Muscle of leg (tissue), 11 donors: ENCODE measurements around the gene PLD1. TPM values are rescaled to one million over a fixed set of nuclear protein-coding genes. Genes with fewer than 3 reads are reported as not detected.
A peak's percentile ranks its signal among the peaks of the same experiment; 100 is the strongest.
"Not testable (repeated sequence)": the region's sequence is repeated elsewhere in the genome, so short reads cannot be mapped to it uniquely, and the experiment has no call there.

ENCODE experiments used
- DNase-seq: peaks from one replicate; pipeline ENCODE4 v3.0.0; 2013
- H3K27ac ChIP-seq: one replicate; pipeline ENCODE4 v1.5.1; 2013; ENCODE audit warnings: mild to moderate bottlenecking, low read length, control low read depth
- H3K27me3 ChIP-seq: one replicate; pipeline ENCODE4 v1.6.1; 2013; ENCODE audit warnings: low read length; ENCODE audit not compliant: control insufficient read depth, insufficient read depth
- H3K36me3 ChIP-seq: one replicate; pipeline ENCODE4 v1.6.1; 2013; ENCODE audit warnings: low read length; ENCODE audit not compliant: control insufficient read depth, insufficient read depth
- H3K4me1 ChIP-seq: one replicate; pipeline ENCODE4 v1.6.1; 2013; ENCODE audit warnings: low read length; ENCODE audit not compliant: control insufficient read depth, insufficient read depth
- H3K4me3 ChIP-seq: one replicate; pipeline ENCODE4 v1.5.1; 2013; ENCODE audit warnings: low read length, control low read depth
- H3K9me3 ChIP-seq: replicated peaks from 2 replicates; pipeline ENCODE4 v1.6.1; 2013; ENCODE audit warnings: low read depth, low read length; ENCODE audit not compliant: control insufficient read depth
- whole genome bisulfite sequencing: methylation state at CpG from one replicate; pipeline ENCODE4 v1.1.5; 2013; ENCODE audit warnings: missing lambda C conversion rate; ENCODE audit not compliant: insufficient coverage; 5-methylcytosine and 5-hydroxymethylcytosine counted together
- polyA plus RNA-seq, 8 donors: library from polyadenylated mRNA; unstranded; fragments of 120-200 nt; gene quantifications; one replicate each; pipeline versions ENCODE4 v1.2.1 to v1.2.3, GENCODE V29; 2013; ENCODE audit warnings: inconsistent platforms in 1 of 8, low replicate concordance in 1 of 8; ENCODE audit not compliant: insufficient read length in 8 of 8, insufficient read depth in 1 of 8
- total RNA-seq: library from RNA; stranded (reverse); fragments of 120-200 nt; gene quantifications from one replicate; pipeline ENCODE4 v1.2.4, GENCODE V29; 2013

Gene PLD1
- total and polyA plus RNA-seq, 9 donors, result 12.4 to 21.7 (median 16.2) TPM

DNA sequence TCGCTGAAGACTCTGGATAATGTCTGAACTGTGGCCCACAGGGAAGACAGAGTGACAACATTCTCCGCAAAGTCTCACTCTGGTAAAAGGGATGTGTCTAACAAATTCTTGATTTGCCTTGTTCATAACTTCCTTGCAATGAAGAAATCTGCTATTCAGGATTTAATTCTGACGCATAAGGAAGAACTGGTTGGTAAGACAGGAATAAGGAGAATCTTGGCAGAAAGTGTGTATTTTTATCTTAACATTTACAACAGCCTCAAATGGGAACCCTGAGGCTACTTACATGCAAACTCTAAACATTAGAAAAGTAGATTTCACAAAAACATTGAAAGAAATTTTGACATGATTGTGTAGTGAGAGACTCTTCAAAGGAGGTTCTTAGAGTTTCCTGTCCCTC, 10.8 kb upstream of the PLD1 start:
- H3K27me3 ChIP-seq, result no peaks in the 10 kb centered on the region
- DNase-seq, result no peak
- WGBS, result 65% methylated on average over 2 of the region's 3 CpGs

DNA sequence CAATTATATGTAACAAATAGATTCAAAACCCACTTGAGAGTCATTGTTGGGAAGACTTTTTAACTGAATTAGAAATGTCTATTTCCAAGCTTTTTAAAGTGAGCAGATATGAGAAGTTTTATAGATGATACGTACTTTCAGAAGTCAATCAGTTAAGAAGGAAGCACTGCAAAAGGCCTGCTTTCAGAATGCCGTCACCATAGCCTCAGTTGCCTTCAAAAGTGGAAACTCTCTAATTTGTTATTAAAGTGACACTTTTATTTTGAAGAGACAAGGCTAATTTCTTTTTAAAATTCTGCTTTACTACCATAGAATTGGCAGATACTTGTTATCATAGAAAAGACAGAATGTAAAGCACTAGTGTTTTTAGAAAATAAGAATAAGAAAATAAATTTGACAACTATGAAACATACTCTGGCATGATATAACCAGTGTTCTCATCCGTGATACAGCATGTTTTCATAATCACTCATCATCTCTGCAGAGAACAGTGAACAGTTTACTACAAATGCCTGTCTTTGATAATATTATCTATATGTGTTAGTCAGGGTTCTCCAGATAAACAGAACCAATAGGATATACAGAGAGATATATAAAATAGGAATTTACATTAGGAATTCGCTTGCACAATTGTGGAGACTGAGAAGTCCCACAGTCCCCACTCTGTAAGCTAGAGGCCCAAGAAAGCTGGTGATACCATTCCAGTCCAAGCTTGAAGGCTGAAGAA, 7.0 kb upstream of the PLD1 start:
- WGBS, result no CpG with 5 or more reads among the region's 4 CpGs
- H3K4me1 ChIP-seq, result no peaks in the 10 kb centered on the region

More for the DNA sequence above, 10.8 kb upstream of the PLD1 start:
- Histone ChIP-seq H3K4me1 (peaks cover 12% of the 10 kb centered on the region), H3K9me3 (peaks cover 4% of the 10 kb centered on the region), H3K4me3 (no peak overlapping the region), H3K27ac (no peak overlapping the region), H3K36me3 (no peaks in the 10 kb centered on the region)

DNA sequence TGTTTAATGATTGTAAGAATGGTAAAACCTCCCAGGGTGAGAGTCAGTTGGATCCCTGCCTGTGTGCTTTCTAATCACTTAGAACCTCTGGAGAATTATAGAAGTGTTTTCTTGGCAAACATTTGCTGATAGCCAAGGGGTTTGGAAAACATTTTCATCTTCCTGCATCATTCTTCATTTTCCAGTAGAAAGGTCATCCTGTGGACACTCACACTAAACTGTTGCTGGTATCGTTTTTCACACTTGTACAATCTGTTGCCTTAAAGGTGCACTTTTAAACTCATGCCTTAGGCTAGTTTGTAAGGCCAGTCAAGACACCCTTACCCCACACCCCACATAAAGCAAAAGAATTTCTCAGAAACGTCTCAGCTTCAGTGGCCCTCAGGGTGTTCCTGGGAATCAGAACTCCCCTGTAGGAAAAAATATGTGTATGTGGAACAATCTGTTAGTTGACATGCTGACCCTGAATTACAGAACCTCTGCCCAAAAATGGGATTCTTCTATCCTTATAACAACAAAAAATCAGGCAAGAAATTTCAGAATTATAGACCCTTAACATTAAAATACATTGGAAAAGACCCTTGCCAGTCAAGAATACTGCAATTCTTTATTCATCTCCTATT, 5.8 kb upstream of the PLD1 start:
- DNase-seq, result peak; percentile 72
- Histone ChIP-seq H3K4me1 (peaks cover under 1% of the 10 kb centered on the region), H3K4me3 (no peak overlapping the region), H3K9me3 (peaks cover 7% of the 10 kb centered on the region), H3K27ac (peak overlapping the region; percentile 42), H3K36me3 (no peaks in the 10 kb centered on the region), H3K27me3 (no peaks in the 10 kb centered on the region)
- 20% methylated on average over 1 of the region's 2 CpGs for WGBS

More for the DNA sequence above, 7.0 kb upstream of the PLD1 start:
- no peak overlapping the region for H3K27ac ChIP-seq
- no peaks in the 10 kb centered on the region for H3K36me3 ChIP-seq
- no peak overlapping the region for H3K4me3 ChIP-seq
- H3K27me3 ChIP-seq, result no peaks in the 10 kb centered on the region
- H3K9me3 ChIP-seq, result peaks cover 7% of the 10 kb centered on the region
- no peak for DNase-seq

DNA sequence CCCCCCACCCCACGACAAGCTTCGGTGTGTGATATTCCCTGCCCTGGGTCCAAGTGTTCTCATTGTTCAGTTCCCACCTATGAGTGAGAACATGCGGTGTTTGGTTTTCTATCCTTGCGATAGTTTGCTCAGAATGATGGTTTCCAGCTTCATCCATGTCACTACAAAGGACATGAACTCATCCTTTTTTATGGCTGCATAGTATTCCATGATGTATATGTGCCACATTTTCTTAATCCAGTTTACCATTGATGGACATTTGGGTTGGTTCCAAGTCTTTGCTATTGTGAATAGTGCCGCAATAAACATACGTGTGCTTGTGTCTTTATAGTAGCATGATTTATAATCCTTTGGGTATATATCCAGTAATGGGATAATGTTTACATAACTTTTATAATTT, 4.4 kb upstream of the PLD1 start:
- not testable (repeated sequence) for H3K4me1 ChIP-seq, H3K9me3 ChIP-seq, H3K36me3 ChIP-seq, H3K27me3 ChIP-seq, DNase-seq, H3K27ac ChIP-seq, H3K4me3 ChIP-seq
- WGBS, result no CpG with 5 or more reads among the region's 6 CpGs

DNA sequence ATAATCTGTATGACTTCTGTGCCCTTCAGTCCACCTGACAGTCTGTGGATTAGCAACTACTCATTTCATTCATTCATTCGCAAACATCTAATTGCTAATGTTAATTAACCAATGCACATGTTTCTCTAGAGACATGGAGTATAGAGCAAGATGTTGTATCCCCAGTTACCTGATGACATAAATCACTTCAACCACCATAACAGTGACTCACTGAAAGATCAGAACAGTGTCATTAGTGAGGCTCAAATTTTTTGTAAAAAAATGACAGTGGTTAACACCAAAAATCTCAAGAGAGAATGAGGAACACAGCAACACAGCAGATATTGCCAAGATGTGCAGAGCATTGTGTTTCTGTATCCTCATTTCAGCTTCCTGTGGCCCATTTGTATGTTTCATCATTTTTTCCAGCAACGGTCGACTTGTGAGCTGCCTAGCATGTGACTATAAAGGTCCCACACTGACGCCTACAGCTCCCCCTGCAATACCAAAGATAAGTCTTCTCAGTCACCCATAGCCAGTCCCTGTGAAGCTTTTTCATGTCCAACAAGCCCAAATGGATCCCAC, 3.7 kb upstream of the PLD1 start:
- 42% methylated on average over 2 of the region's 4 CpGs for WGBS
- Histone ChIP-seq H3K4me1 (peaks cover 13% of the 10 kb centered on the region), H3K27me3 (no peaks in the 10 kb centered on the region), H3K27ac (peak overlapping the region; percentile 6), H3K36me3 (no peaks in the 10 kb centered on the region), H3K9me3 (peaks cover 7% of the 10 kb centered on the region), H3K4me3 (no peak overlapping the region)
- peak; percentile 85 for DNase-seq

DNA sequence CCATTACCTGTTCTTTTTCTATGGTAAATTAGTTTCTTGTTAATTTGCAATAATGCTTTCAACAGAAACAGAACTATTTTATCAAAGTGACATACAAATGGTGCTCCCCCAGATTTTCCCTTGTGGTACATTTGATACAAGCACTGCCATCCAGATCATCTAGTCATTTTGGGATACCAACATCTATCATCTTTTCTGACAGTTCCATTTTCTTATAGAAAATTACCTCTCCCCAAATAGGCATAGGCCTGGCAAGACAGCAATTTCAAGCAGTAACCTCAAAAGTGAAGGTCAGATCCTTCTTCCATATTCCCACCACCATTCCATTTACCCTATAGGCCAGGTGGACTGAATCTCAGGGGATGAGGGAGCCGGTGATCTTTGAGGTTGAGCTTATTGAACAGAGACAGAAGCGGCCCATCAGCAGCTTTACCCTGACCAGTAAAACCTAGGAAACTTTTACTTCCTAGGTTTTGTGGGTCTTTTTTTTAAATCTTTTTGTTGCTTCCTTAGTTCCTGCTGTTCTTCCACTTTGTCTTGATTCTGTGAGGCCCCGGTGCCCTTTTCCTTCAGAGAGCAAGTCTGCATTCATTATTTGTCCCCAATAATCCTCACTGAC, 3.1 kb upstream of the PLD1 start:
- H3K36me3 ChIP-seq, result no peaks in the 10 kb centered on the region
- DNase-seq, result no peak
- H3K27ac ChIP-seq, result peak overlapping the region; percentile 6
- H3K4me3 ChIP-seq, result no peak overlapping the region
- H3K27me3 ChIP-seq, result no peaks in the 10 kb centered on the region
- peaks cover 7% of the 10 kb centered on the region for H3K9me3 ChIP-seq
- peaks cover 13% of the 10 kb centered on the region for H3K4me1 ChIP-seq
- 58% methylated on average over 1 of the region's 3 CpGs for WGBS

DNA sequence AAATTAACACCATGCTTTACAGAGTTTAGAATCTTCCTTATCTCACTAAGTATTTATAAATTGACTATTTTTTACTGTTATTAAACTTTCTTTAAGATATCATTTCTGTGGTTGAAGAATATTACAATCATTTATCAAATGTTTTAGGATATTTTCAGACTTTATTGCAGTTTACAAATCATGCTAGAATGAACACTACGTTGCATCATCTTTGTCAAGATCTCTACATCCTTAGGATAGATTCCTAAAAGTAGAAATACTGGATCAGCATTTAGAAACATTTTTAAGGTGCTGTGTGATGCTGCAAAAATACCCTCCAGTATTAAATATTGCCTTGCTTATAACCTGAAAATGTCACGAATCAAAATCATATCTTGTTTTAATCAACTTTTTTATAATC, 2.5 kb upstream of the PLD1 start:
- H3K27ac ChIP-seq, result no peak overlapping the region
- no CpG with 5 or more reads among the region's 2 CpGs for WGBS
- no peak overlapping the region for H3K4me3 ChIP-seq
- H3K27me3 ChIP-seq, result no peaks in the 10 kb centered on the region
- H3K4me1 ChIP-seq, result peaks cover 13% of the 10 kb centered on the region
- H3K36me3 ChIP-seq, result no peaks in the 10 kb centered on the region
- no peak for DNase-seq
- H3K9me3 ChIP-seq, result peaks cover 6% of the 10 kb centered on the region

DNA sequence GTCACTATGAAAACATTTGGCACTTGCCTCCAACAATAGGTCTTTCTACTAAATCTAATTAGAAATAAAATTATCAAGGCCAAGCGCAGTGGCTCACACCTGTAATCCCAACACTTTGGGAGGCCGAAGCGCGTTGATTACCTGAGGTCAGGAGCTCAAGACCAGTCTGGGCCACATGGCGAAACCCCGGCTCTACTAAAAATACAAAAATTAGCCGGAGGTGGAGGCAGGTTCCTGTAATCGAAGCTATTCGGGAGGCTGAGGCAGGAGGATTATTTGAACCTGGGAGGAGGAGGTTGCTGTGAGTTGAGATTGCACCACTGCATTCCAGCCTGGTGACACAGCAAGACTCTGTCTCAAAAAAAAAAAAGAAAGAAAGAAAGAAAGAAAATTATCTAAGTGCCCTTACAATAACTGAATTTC, 1.6 kb upstream of the PLD1 start:
- peak; percentile 46 for DNase-seq
- 67% methylated on average over 8 of the region's 9 CpGs for WGBS
- Histone ChIP-seq H3K36me3 (no peaks in the 10 kb centered on the region), H3K4me3 (no peak overlapping the region), H3K4me1 (peaks cover 15% of the 10 kb centered on the region), H3K9me3 (peaks cover 3% of the 10 kb centered on the region), H3K27ac (peak overlapping the region; percentile 95), H3K27me3 (no peaks in the 10 kb centered on the region)

DNA sequence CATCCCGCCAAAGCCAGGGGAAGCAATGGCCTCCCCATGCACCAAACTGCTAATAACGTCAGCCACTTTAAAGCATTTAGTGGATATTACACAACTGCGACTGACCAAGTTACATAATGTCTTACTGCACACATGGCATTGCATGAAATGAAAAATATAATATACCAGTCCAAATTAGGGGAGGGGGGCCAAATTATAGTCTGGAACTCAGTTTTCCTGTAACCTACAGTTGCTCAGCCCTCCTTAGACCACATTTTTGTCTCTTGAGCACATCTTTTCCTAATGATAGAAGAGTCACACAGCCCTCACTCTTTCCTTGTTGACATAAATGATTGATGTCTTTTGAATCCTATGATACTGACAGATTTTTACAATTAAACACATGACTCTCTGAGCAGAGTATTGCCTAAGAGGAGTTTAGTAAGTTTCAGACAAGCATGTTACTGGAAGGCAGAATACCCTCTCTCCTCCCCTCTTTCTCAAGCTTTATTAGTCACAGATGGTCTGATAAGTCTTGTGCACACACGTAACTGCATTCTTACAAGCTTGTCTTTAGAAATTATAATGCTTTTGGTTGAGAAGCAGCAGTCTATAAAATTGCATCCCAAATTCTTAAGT, 1.1 kb upstream of the PLD1 start:
- Histone ChIP-seq H3K9me3 (peaks cover 3% of the 10 kb centered on the region), H3K27me3 (no peaks in the 10 kb centered on the region), H3K4me3 (no peak overlapping the region), H3K4me1 (peaks cover 16% of the 10 kb centered on the region), H3K27ac (peak overlapping the region; percentile 95), H3K36me3 (no peaks in the 10 kb centered on the region)
- WGBS, result no CpG with 5 or more reads among the region's 4 CpGs
- peak; percentile 95 for DNase-seq
